Measurements from ENCODE around the gene PARN. TPM values are rescaled to one million over a fixed set of nuclear protein-coding genes. Genes with fewer than 3 reads are reported as not detected.
"Not testable (repeated sequence)": the region's sequence is repeated elsewhere in the genome, so short reads cannot be mapped to it uniquely, and the experiment has no call there.

PARN gene
- total RNA-seq, 1 experiment from 2014 or later = 42.5 TPM

DNA sequence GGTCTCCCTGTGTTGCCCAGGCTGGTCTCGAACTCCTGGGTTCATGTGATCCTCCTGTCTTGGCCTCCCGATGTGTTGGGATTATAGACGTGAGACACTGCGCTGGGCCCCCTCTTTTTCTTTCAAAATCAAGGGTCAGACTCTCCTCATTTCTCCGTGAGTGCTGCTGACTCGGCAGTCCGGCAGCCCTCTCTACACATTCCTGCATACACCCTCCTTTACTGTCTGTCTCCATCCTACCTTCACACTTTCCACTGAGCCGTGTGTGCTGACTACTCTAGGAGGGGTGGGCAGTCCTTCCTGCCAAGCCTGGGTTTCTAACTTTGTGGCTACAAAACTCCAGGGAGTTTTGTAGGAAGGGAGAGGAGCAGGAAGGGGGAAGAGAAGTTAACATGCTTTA is 195.2 kb downstream of the PARN start:
- DNase-seq (ENCODE audit: low read depth, low spot score) (no peak), ATAC-seq (no peak)
- POLR2A ChIA-PET = no interaction called here
- Histone ChIP-seq H3K4me2 (ENCODE audit: low read length) (no peak overlapping the region), H2AFZ (ENCODE audit: low read depth, low read length, poor library complexity, severe bottlenecking) (no peak overlapping the region), H3K4me3 (replicated peaks in 1 of 2; ENCODE audit: low read depth in 1 of 2, low read length in 2 of 2) (no peak overlapping the region), H3K27ac (ENCODE audit: low read depth, low read length) (no peak overlapping the region), H4K20me1 (ENCODE audit: insufficient read depth) (no peaks in the 10 kb centered on the region), H3K79me2 (ENCODE audit: insufficient read depth, low read length) (no peaks in the 10 kb centered on the region), H3K9ac (ENCODE audit: low read length) (no peak overlapping the region), H3K9me3 (ENCODE audit: control insufficient read depth in 1 of 2, insufficient read depth in 1 of 2, low read depth in 1 of 2, low read length in 2 of 2) (no peaks in the 10 kb centered on the region), H3K27me3 (ENCODE audit: insufficient read depth, low read length) (no peaks in the 10 kb centered on the region), H3K4me1 (ENCODE audit: control insufficient read depth in 1 of 2, insufficient read depth in 2 of 2, low read length in 2 of 2) (no peaks in the 10 kb centered on the region), H3K36me3 (ENCODE audit: control insufficient read depth in 1 of 2, insufficient read depth in 2 of 2, low read length in 2 of 2) (no peaks in the 10 kb centered on the region; a peak in 1 of 4 replicates), H3K9me2 (ENCODE audit: insufficient read depth) (no peaks in the 10 kb centered on the region)
- no TSS peak for BruUV-seq (replicated peaks)
- intact Hi-C loops (cut with micrococcal nuclease) = no loop called here
- TF ChIP-seq POLR2A (IDR thresholded peaks at IDR 0.05; ENCODE audit: borderline replicate concordance, extremely low read depth, insufficient read depth, insufficient read length) = no peak
- no peak for TF ChIP-seq ZFX (IDR thresholded peaks at IDR 0.05)
- TF ChIP-seq POLR2AphosphoS5 (IDR thresholded peaks at IDR 0.05; ENCODE audit: low read depth, low read length) = no peak
- TF ChIP-seq, protein P1, sequence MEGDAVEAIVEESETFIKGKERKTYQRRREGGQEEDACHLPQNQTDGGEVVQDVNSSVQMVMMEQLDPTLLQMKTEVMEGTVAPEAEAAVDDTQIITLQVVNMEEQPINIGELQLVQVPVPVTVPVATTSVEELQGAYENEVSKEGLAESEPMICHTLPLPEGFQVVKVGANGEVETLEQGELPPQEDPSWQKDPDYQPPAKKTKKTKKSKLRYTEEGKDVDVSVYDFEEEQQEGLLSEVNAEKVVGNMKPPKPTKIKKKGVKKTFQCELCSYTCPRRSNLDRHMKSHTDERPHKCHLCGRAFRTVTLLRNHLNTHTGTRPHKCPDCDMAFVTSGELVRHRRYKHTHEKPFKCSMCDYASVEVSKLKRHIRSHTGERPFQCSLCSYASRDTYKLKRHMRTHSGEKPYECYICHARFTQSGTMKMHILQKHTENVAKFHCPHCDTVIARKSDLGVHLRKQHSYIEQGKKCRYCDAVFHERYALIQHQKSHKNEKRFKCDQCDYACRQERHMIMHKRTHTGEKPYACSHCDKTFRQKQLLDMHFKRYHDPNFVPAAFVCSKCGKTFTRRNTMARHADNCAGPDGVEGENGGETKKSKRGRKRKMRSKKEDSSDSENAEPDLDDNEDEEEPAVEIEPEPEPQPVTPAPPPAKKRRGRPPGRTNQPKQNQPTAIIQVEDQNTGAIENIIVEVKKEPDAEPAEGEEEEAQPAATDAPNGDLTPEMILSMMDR (IDR thresholded peaks at IDR 0.05 in 2 of 3, conservative IDR thresholded peaks at IDR 0.05 in 1 of 3; ENCODE audit: borderline replicate concordance in 1 of 3, insufficient read depth in 1 of 3, low read depth in 2 of 3, low read length in 2 of 3) = no peak
- no peak for TF ChIP-seq JUND (IDR thresholded peaks at IDR 0.05)
- no peak for TF ChIP-seq CBX3 (IDR thresholded peaks at IDR 0.05; ENCODE audit: low read depth)
- no peak for TF ChIP-seq SP1 (IDR thresholded peaks at IDR 0.05; ENCODE audit: low read depth)
- no peak for TF ChIP-seq FOSL1 (IDR thresholded peaks at IDR 0.05; ENCODE audit: low read depth)
- TF ChIP-seq, protein P2, sequence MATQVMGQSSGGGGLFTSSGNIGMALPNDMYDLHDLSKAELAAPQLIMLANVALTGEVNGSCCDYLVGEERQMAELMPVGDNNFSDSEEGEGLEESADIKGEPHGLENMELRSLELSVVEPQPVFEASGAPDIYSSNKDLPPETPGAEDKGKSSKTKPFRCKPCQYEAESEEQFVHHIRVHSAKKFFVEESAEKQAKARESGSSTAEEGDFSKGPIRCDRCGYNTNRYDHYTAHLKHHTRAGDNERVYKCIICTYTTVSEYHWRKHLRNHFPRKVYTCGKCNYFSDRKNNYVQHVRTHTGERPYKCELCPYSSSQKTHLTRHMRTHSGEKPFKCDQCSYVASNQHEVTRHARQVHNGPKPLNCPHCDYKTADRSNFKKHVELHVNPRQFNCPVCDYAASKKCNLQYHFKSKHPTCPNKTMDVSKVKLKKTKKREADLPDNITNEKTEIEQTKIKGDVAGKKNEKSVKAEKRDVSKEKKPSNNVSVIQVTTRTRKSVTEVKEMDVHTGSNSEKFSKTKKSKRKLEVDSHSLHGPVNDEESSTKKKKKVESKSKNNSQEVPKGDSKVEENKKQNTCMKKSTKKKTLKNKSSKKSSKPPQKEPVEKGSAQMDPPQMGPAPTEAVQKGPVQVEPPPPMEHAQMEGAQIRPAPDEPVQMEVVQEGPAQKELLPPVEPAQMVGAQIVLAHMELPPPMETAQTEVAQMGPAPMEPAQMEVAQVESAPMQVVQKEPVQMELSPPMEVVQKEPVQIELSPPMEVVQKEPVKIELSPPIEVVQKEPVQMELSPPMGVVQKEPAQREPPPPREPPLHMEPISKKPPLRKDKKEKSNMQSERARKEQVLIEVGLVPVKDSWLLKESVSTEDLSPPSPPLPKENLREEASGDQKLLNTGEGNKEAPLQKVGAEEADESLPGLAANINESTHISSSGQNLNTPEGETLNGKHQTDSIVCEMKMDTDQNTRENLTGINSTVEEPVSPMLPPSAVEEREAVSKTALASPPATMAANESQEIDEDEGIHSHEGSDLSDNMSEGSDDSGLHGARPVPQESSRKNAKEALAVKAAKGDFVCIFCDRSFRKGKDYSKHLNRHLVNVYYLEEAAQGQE (IDR thresholded peaks at IDR 0.05; ENCODE audit: low read depth) = no peak
- TF ChIP-seq, protein P3, sequence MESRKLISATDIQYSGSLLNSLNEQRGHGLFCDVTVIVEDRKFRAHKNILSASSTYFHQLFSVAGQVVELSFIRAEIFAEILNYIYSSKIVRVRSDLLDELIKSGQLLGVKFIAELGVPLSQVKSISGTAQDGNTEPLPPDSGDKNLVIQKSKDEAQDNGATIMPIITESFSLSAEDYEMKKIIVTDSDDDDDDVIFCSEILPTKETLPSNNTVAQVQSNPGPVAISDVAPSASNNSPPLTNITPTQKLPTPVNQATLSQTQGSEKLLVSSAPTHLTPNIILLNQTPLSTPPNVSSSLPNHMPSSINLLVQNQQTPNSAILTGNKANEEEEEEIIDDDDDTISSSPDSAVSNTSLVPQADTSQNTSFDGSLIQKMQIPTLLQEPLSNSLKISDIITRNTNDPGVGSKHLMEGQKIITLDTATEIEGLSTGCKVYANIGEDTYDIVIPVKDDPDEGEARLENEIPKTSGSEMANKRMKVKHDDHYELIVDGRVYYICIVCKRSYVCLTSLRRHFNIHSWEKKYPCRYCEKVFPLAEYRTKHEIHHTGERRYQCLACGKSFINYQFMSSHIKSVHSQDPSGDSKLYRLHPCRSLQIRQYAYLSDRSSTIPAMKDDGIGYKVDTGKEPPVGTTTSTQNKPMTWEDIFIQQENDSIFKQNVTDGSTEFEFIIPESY (IDR thresholded peaks at IDR 0.05; ENCODE audit: extremely low read depth, insufficient replicate concordance, low read length) = no peak
- no peak for TF ChIP-seq EGR1 (IDR thresholded peaks at IDR 0.05; ENCODE audit: low read depth)
- TF ChIP-seq TCF7L2 (IDR thresholded peaks at IDR 0.05; ENCODE audit: borderline replicate concordance, extremely low read depth, insufficient read depth, insufficient read length) = no peak
- CTCF ChIA-PET = no interaction called here
- RAD21 ChIA-PET (ENCODE audit: low non-redundant PET in 1 of 2, low total read pairs in 2 of 2, uncharacterized antibody in 2 of 2, unreplicated experiment in 2 of 2) = no interaction called here

DNA sequence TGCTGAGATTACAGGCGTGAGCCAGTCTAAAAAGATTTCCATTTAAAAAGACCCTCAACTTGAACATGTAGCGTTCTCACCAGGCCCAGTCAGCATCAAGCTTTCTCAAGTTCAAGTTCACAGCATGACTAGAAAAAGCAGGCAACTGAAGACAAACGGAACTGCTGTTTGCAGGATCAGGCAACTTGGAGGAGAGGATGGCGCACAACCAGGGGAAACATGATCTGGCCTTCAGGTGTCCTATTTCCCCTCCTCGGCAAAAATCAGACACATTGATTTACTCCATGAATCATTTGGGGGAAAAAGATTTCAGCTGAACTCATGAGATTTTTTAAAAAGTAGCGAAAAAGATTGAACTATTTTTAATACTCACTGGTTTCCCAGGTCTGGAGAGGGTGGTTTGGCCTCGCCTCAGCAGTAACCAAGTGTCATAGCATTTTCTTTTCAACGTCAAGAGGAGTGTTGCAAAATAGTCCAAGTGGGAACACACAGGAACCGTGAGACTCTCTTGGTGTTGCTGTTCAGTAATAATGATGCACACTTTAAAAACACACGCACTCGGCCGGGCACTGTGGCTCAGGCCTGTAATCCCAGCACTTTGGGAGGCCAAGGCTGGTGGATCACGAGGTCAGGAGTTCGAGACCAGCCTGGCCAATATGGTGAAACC is 201.0 kb downstream of the PARN start:
- H2AFZ ChIP-seq (ENCODE audit: low read depth, low read length, poor library complexity, severe bottlenecking); H4K20me1 ChIP-seq (ENCODE audit: insufficient read depth); DNase-seq (ENCODE audit: low read depth, low spot score); H3K27me3 ChIP-seq (ENCODE audit: insufficient read depth, low read length); H3K9ac ChIP-seq (ENCODE audit: low read length); H3K4me2 ChIP-seq (ENCODE audit: low read length); H3K9me3 ChIP-seq (ENCODE audit: control insufficient read depth in 1 of 2, insufficient read depth in 1 of 2, low read depth in 1 of 2, low read length in 2 of 2); BruUV-seq (replicated peaks); intact Hi-C loops (cut with micrococcal nuclease); H3K4me3 ChIP-seq (replicated peaks in 1 of 2; ENCODE audit: low read depth in 1 of 2, low read length in 2 of 2); H3K79me2 ChIP-seq (ENCODE audit: insufficient read depth, low read length); POLR2A ChIA-PET; ATAC-seq; H3K27ac ChIP-seq (ENCODE audit: low read depth, low read length); H3K4me1 ChIP-seq (ENCODE audit: control insufficient read depth in 1 of 2, insufficient read depth in 2 of 2, low read length in 2 of 2); H3K36me3 ChIP-seq (ENCODE audit: control insufficient read depth in 1 of 2, insufficient read depth in 2 of 2, low read length in 2 of 2); H3K9me2 ChIP-seq (ENCODE audit: insufficient read depth); CTCF ChIA-PET; RAD21 ChIA-PET (ENCODE audit: low non-redundant PET in 1 of 2, low total read pairs in 2 of 2, uncharacterized antibody in 2 of 2, unreplicated experiment in 2 of 2): not testable (repeated sequence)
